ENCODE data around the gene FMO5.

GRCh38 chr1:147241934-147242448 is 16.9 kb upstream of the FMO5 start:
- TF ChIP-seq EZH2 (IDR thresholded peaks at IDR 0.05; ENCODE audit: borderline replicate concordance, insufficient read depth, low read length, poor library complexity, severe bottlenecking): no peak
- no peak for TF ChIP-seq CTCF (IDR thresholded peaks at IDR 0.05; ENCODE audit: poor library complexity, severe bottlenecking)
- TF ChIP-seq POLR2AphosphoS5 (IDR thresholded peaks at IDR 0.05): no peak
